K562 (cell line): ENCODE measurements around the gene CEP162. TPM values are rescaled to one million over a fixed set of nuclear protein-coding genes. Genes with fewer than 3 reads are reported as not detected.
A peak's percentile ranks its signal among the peaks of the same experiment; 100 is the strongest.

Experiments
- ATAC-seq: fragments of 200-7000 bp; cut with Tn5 transposase; 3 replicates; pipeline ENCODE4 v1.9.1; 2020; ENCODE audit warnings: moderate library complexity
- BruUV-seq: library from RNA; stranded (reverse); fragments of 400-500 nt; replicated peaks from 2 replicates; lab custom pipeline; 2021; lab: Mats Ljungman, UMichigan
- CTCF ChIA-PET: fragments of 300-600 bp; formaldehyde crosslinking; extraction: SDS; loops from one replicate; lab custom pipeline; 2021; ENCODE audit warnings: low intra/inter-chr PET ratio; lab: Yijun Ruan, JAX
- POLR2A ChIA-PET: fragments of 300-600, 350-650 bp; sonication (Branson Sonifier 250); formaldehyde crosslinking; extraction: SDS; loops from one replicate; lab custom pipeline; 2021; ENCODE audit warnings: antibody characterized with exemption, inconsistent platforms; lab: Yijun Ruan, JAX
- DNase-seq, 4 experiments: peaks; one replicate each; pipeline versions ENCODE4 v3.0.0 to v3.0.0-alpha.2; 2011 to 2018; ENCODE audit warnings: low spot score in 3 of 4, mixed read lengths in 3 of 4; ENCODE audit errors: extremely low read depth in 1 of 4
- FAIRE-seq: peaks from 2 replicates; lab custom pipeline; 2011; peaks lifted over from hg19 to GRCh38; lab: Jason Lieb, UNC
- H2AFZ ChIP-seq: 2 replicates; pipeline ENCODE4 v1.6.0; 2011; ENCODE audit warnings: low read depth, low read length, control low read depth, inconsistent platforms
- H3K27ac ChIP-seq: fragments of 200-600 bp; 3 replicates; pipeline ENCODE4 v1.8.0; 2011; ENCODE audit warnings: low read depth, mild to moderate bottlenecking, control low read depth, inconsistent platforms, low read length, moderate library complexity, mixed read lengths; ENCODE audit errors: extremely low read depth
- H3K27me3 ChIP-seq, 2 experiments: fragments of 300-600 bp in 1 of 2; 2 replicates in 1 of 2; 3 replicates in 1 of 2; pipeline versions ENCODE4 v1.6.0 to v1.8.0; 2011; ENCODE audit warnings: inconsistent platforms in 2 of 2, low read length in 2 of 2, mild to moderate bottlenecking in 1 of 2, mixed read lengths in 1 of 2, moderate library complexity in 1 of 2; ENCODE audit not compliant: control insufficient read depth in 2 of 2, insufficient read depth in 2 of 2
- H3K36me3 ChIP-seq: fragments of 300-600 bp; 3 replicates; pipeline ENCODE4 v1.8.0; 2011; ENCODE audit warnings: mild to moderate bottlenecking, low read length, inconsistent platforms; ENCODE audit not compliant: control insufficient read depth, insufficient read depth
- H3K4me1 ChIP-seq, 2 experiments: fragments of 200-600 bp in 1 of 2; replicated peaks in 1 of 2; 2 replicates in 1 of 2; 3 replicates in 1 of 2; pipeline versions ENCODE4 v1.5.1 to v1.8.0; 2011; ENCODE audit warnings: inconsistent platforms in 2 of 2, low read length in 2 of 2, mild to moderate bottlenecking in 1 of 2, mixed read lengths in 1 of 2, moderate library complexity in 1 of 2; ENCODE audit not compliant: control insufficient read depth in 2 of 2, insufficient read depth in 2 of 2
- H3K4me2 ChIP-seq: 2 replicates; pipeline ENCODE4 v1.6.1; 2011; ENCODE audit warnings: low read length, control low read depth, inconsistent platforms, mixed read lengths; ENCODE audit not compliant: insufficient read depth
- H3K4me3 ChIP-seq: fragments of 200-600 bp; sonication (generic), shearing (Covaris generic); 2 replicates; pipeline ENCODE4 v1.5.1; 2016; ENCODE audit warnings: control low read depth, inconsistent platforms
- H3K79me2 ChIP-seq: fragments of 200-600 bp; 3 replicates; pipeline ENCODE4 v1.8.0; 2011; ENCODE audit warnings: low read length, inconsistent platforms; ENCODE audit not compliant: control insufficient read depth, insufficient read depth
- H3K9ac ChIP-seq, 2 experiments: 2 replicates each; pipeline versions ENCODE4 v1.6.0 to v1.6.1; 2011; ENCODE audit warnings: low read depth in 2 of 2, low read length in 2 of 2, control low read depth in 1 of 2, inconsistent platforms in 1 of 2, mild to moderate bottlenecking in 1 of 2, mixed read lengths in 1 of 2; ENCODE audit not compliant: insufficient read depth in 1 of 2
- H3K9me1 ChIP-seq: one replicate; pipeline ENCODE4 v1.6.0; 2011; ENCODE audit warnings: inconsistent platforms, mild to moderate bottlenecking, low read length, moderate library complexity; ENCODE audit not compliant: control insufficient read depth, insufficient read depth
- H3K9me3 ChIP-seq: replicated peaks from 2 replicates; pipeline ENCODE4 v1.5.1; 2011; ENCODE audit warnings: low read depth, low read length, inconsistent platforms; ENCODE audit not compliant: control insufficient read depth, insufficient read depth
- H4K20me1 ChIP-seq: replicated peaks from 2 replicates; pipeline ENCODE4 v1.6.1; 2011; ENCODE audit warnings: low read length, inconsistent platforms, mixed read lengths; ENCODE audit not compliant: control insufficient read depth, insufficient read depth
- CBX8 ChIP-seq: fragments of 200-600 bp; sonication (generic); IDR thresholded peaks from 2 replicates; pipeline ENCODE4 v1.6.1; 2012; ENCODE audit warnings: borderline replicate concordance, mixed run types, low read depth, mild to moderate bottlenecking, moderate library complexity, mixed read lengths, low read length, control low read depth, inconsistent platforms; ENCODE audit not compliant: poor library complexity, severe bottlenecking; ENCODE audit errors: extremely low read depth
- CHD1 ChIP-seq: fragments of 200-600 bp; sonication (generic); IDR thresholded peaks from one replicate; pipeline ENCODE4 v1.6.1; 2012; ENCODE audit warnings: mild to moderate bottlenecking, moderate library complexity, low read length, inconsistent platforms
- FOXM1 ChIP-seq, 2 experiments: fragments of 450-650 bp in 1 of 2; sonication (generic) in 1 of 2; formaldehyde crosslinking in 1 of 2; IDR thresholded peaks; 2 replicates each; pipeline versions ENCODE4 v1.6.1 to v1.9.0; 2017 to 2022; ENCODE audit warnings: low read depth in 2 of 2, mild to moderate bottlenecking in 2 of 2, missing genetic modification reagents in 1 of 2, moderate library complexity in 1 of 2
- MCM2 ChIP-seq: fragments of 450-650 bp; IDR thresholded peaks from 2 replicates; pipeline ENCODE4 v1.6.1; 2017; ENCODE audit warnings: low read depth, mild to moderate bottlenecking
- PTBP1 ChIP-seq: fragments of 200-400 bp; formaldehyde crosslinking; IDR thresholded peaks from 2 replicates; pipeline ENCODE4 v1.6.1; 2017; ENCODE audit warnings: low read depth, low read length
- SP2 ChIP-seq: IDR thresholded peaks from 2 replicates; pipeline ENCODE4 v1.6.1; 2011; ENCODE audit warnings: mild to moderate bottlenecking, low read depth, low read length, moderate library complexity; ENCODE audit not compliant: poor library complexity, severe bottlenecking; ENCODE audit errors: extremely low read depth
- TAF15 ChIP-seq: fragments of 200-400 bp; formaldehyde crosslinking; IDR thresholded peaks from 2 replicates; pipeline ENCODE4 v1.6.1; 2017; ENCODE audit warnings: mild to moderate bottlenecking, low read depth, low read length, moderate library complexity
- TSC22D4 ChIP-seq: fragments of 450-650 bp; IDR thresholded peaks from 2 replicates; pipeline ENCODE4 v1.6.1; 2016; ENCODE audit warnings: missing genetic modification characterization, missing biosample characterization, control low read depth
- ZC3H11A ChIP-seq: IDR thresholded peaks from 2 replicates; pipeline ENCODE4 v1.6.1; 2012; ENCODE audit warnings: low read depth, low read length, improper control_type of control experiment
- WGBS: fragments of 100-300 bp; shearing (Covaris generic); methylation state at CpG from one replicate; pipeline ENCODE4 v1.1.6; 2016; ENCODE audit warnings: low coverage, mixed read lengths; ENCODE audit not compliant: insufficient coverage; ENCODE audit errors: missing lambda C conversion rate; 5-methylcytosine and 5-hydroxymethylcytosine counted together
- in situ Hi-C: fragments of 300-500 bp; cut with MboI; formaldehyde crosslinking; loops from 4 replicates; pipeline ENCODE4 v1.15.0; 2018; ENCODE audit warnings: inconsistent platforms, mixed read lengths
- intact Hi-C: fragments of 100-400 bp; cut with micrococcal nuclease; formaldehyde crosslinking; loops from 2 replicates; pipeline ENCODE4 v1.14.2; 2022
- polyA plus RNA-seq, 8 experiments: library from polyadenylated mRNA; depleted of rRNA in 4 of 8; stranded (reverse) in 5 of 8; unstranded in 3 of 8; fragments of >200 nt; fragmentation: Nextera tagmentation in 2 of 8; fragmentation: Illumina TruSeq in 1 of 8; extraction: Ambion mirVana in 2 of 8; extraction: Trizol in 1 of 8; gene quantifications; 2 replicates each; pipeline versions ENCODE4 v1.2.1 to v1.2.3, GENCODE V29; 2011 to 2014; ENCODE audit warnings: inconsistent platforms in 1 of 8, missing spikeins in 1 of 8
- total RNA-seq, 7 experiments: library from RNA; depleted of rRNA in 6 of 7; stranded (reverse); fragments of >200 nt in 6 of 7; fragmentation: Illumina TruSeq in 2 of 7; extraction: Trizol in 2 of 7; gene quantifications; 2 replicates each; pipeline versions ENCODE4 v1.2.1 to v1.2.3, GENCODE V29; 2011 to 2021; ENCODE audit warnings: low replicate concordance in 1 of 7
- TF ChIP-seq, protein P1 (sequence below): fragments of 450-650 bp; IDR thresholded peaks from 2 replicates; pipeline ENCODE4 v1.6.1; 2016; ENCODE audit warnings: low read depth, mild to moderate bottlenecking, moderate library complexity
- TF ChIP-seq, protein P2 (sequence below): fragments of 250-450 bp; sonication (Bioruptor Pico); IDR thresholded peaks from 2 replicates; pipeline ENCODE4 v1.8.0; 2022; ENCODE audit warnings: inconsistent platforms
- TF ChIP-seq, protein P3 (sequence below): fragments of 450-650 bp; formaldehyde crosslinking; IDR thresholded peaks from 2 replicates; pipeline ENCODE4 v1.4.0; 2020; ENCODE audit warnings: mild to moderate bottlenecking, moderate library complexity
- TF ChIP-seq, protein P4 (sequence below): sonication (generic); formaldehyde crosslinking; IDR thresholded peaks from 2 replicates; pipeline ENCODE4 v1.8.0; 2022; ENCODE audit warnings: missing genetic modification reagents, mild to moderate bottlenecking, borderline replicate concordance

Gene CEP162
- total and polyA plus RNA-seq, 9 of the 15 experiments (the other 6 are each of a cell fraction or from before 2014, with no cell fraction given): 3.9 to 8.6 (median 6.7) TPM

DNA sequence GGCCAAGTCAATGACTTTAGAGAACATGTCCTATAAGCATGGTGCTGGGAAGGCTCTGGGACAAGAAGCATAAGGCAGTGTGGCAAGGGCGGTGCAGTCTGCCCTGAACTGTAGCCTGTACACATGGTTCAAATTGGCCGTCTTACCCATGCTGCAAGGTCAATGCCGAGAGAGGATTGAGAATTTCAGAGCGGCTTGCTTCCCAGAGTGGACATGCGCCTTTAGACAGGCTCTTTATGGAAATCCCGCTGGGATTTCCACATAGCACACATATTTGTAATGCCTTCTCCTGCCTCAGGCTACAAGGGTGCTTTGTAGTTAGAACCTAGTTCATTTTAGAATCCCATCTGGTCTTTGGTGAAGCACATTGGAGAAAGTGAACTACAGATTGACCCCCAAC, 36.1 kb upstream of the CEP162 start (continued):
- no peak for TF ChIP-seq FOXM1 (IDR thresholded peaks at IDR 0.05; ENCODE audit: low read depth)
- TF ChIP-seq FOXM1 (CRISPR knock-in tag; IDR thresholded peaks at IDR 0.05; ENCODE audit: low read depth): no peak
- TF ChIP-seq, protein P1, sequence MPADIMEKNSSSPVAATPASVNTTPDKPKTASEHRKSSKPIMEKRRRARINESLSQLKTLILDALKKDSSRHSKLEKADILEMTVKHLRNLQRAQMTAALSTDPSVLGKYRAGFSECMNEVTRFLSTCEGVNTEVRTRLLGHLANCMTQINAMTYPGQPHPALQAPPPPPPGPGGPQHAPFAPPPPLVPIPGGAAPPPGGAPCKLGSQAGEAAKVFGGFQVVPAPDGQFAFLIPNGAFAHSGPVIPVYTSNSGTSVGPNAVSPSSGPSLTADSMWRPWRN: no peak
- TF ChIP-seq, protein P2, sequence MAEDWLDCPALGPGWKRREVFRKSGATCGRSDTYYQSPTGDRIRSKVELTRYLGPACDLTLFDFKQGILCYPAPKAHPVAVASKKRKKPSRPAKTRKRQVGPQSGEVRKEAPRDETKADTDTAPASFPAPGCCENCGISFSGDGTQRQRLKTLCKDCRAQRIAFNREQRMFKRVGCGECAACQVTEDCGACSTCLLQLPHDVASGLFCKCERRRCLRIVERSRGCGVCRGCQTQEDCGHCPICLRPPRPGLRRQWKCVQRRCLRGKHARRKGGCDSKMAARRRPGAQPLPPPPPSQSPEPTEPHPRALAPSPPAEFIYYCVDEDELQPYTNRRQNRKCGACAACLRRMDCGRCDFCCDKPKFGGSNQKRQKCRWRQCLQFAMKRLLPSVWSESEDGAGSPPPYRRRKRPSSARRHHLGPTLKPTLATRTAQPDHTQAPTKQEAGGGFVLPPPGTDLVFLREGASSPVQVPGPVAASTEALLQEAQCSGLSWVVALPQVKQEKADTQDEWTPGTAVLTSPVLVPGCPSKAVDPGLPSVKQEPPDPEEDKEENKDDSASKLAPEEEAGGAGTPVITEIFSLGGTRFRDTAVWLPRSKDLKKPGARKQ (CRISPR knock-in tag): no peak
- TF ChIP-seq, protein P3, sequence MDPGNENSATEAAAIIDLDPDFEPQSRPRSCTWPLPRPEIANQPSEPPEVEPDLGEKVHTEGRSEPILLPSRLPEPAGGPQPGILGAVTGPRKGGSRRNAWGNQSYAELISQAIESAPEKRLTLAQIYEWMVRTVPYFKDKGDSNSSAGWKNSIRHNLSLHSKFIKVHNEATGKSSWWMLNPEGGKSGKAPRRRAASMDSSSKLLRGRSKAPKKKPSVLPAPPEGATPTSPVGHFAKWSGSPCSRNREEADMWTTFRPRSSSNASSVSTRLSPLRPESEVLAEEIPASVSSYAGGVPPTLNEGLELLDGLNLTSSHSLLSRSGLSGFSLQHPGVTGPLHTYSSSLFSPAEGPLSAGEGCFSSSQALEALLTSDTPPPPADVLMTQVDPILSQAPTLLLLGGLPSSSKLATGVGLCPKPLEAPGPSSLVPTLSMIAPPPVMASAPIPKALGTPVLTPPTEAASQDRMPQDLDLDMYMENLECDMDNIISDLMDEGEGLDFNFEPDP (CRISPR knock-in tag): no peak
- TF ChIP-seq CBX8: no peak

DNA sequence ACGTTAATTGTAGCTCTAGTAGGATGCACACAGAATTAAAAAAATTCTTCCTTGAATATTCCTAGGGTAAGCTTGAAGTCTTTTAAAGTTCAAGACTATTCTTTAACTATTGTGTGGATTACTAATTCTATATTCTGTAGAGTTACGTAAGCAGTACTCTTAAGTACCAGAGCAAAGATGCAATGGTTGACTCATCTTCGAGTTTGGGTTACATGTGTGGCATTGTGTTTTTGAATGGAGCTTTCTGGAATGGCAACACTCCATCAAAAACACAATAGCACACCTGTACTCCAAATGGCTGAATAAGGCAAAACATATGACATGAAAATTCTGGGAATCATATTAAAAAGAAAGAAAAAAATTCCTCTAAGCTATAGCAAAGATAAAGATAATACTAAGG, 33.5 kb upstream of the CEP162 start:
- Histone ChIP-seq H3K9ac (no peak overlapping the region), H3K9me3 (no peaks in the 10 kb centered on the region), H3K27ac (no peak overlapping the region), H3K9me1 (no peaks in the 10 kb centered on the region), H4K20me1 (no peaks in the 10 kb centered on the region), H2AFZ (0 out of 2 replicates have a peak overlapping the region, but pooled peaks have one; percentile 47), H3K4me3 (no peak overlapping the region), H3K27me3 (no peaks in the 10 kb centered on the region), H3K79me2 (no peaks in the 10 kb centered on the region), H3K4me1 (peaks cover 0 to 11% of the 10 kb centered on the region in 2 experiments; a peak in 3 of 5 replicates), H3K4me2 (no peak overlapping the region), H3K36me3 (no peaks in the 10 kb centered on the region)
- intact Hi-C loops (no loop called here), in situ Hi-C loops (no loop called here)
- CTCF ChIA-PET: no interaction called here
- POLR2A ChIA-PET: interaction anchor here (1.7 kb wide), 1 partner anchor 9 kb away, joined by 4 read pairs; no protein-coding TSS in a partner anchor
- WGBS: 38% methylated on average over 3 of the region's 3 CpGs
- FAIRE-seq (no peak), DNase-seq (no peak), ATAC-seq (no peak)
- no TSS peak for BruUV-seq
- TF ChIP-seq TSC22D4: no peak
- no peak for TF ChIP-seq MCM2
- no peak for TF ChIP-seq TAF15
- TF ChIP-seq, protein P4, sequence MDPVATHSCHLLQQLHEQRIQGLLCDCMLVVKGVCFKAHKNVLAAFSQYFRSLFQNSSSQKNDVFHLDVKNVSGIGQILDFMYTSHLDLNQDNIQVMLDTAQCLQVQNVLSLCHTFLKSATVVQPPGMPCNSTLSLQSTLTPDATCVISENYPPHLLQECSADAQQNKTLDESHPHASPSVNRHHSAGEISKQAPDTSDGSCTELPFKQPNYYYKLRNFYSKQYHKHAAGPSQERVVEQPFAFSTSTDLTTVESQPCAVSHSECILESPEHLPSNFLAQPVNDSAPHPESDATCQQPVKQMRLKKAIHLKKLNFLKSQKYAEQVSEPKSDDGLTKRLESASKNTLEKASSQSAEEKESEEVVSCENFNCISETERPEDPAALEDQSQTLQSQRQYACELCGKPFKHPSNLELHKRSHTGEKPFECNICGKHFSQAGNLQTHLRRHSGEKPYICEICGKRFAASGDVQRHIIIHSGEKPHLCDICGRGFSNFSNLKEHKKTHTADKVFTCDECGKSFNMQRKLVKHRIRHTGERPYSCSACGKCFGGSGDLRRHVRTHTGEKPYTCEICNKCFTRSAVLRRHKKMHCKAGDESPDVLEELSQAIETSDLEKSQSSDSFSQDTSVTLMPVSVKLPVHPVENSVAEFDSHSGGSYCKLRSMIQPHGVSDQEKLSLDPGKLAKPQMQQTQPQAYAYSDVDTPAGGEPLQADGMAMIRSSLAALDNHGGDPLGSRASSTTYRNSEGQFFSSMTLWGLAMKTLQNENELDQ (CRISPR knock-in tag): no peak
- no peak for TF ChIP-seq CHD1
- TF ChIP-seq ZC3H11A: no peak
- TF ChIP-seq PTBP1: no peak
- no peak for TF ChIP-seq SP2
